ENCODE results near the gene CR1L. TPM values are rescaled to one million over a fixed set of nuclear protein-coding genes. Genes with fewer than 3 reads are reported as not detected.

CR1L gene
- total and polyA plus RNA-seq, 9 of the 15 experiments (the other 6 are each of a cell fraction or from before 2014, with no cell fraction given) = 10.1 to 74.8 (median 34.3) TPM

DNA sequence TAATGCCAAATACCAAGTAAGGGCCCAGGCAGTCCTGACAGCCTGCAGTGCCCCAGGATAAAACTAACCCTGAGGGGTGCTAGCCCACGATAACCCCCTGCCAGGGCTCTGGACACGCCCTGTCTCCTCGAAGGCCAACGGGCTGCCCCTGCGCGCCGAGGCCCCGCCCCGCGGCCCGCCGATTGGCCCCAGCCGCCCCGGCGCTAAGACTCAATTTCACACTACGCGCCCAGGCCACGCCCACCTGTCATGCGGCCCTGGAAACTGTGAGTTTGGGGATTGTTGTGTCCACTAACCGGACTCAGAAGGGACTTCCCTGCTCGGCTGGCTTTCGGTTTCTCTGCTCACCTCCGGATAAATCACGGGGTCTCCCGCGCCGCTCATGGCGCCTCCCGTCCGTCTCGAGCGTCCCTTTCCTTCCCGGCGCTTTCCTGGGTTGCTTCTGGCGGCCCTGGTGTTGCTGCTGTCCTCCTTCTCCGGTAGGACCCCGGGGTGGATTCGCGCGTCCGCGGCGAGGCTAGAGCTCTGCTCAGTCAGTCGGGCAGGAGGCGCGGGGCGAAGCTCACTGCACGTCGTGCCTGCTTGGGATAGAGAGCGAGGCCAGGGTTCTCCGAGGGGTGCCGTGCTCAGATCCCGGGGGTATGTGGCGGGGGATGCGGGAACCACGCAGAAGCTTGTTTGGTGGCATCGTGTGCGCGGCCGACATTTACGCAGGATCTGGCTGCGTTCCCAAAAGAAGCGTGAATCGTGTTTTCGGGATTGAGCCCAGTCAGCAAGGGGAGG is at the start of gene CR1L (continued):
- TF ChIP-seq KDM1A (IDR thresholded peaks at IDR 0.05) (no peak; a peak in 1 of 4 replicates), ATF7 (IDR thresholded peaks at IDR 0.05) (peak; percentile 78), HEY1 (CRISPR knock-in tag; IDR thresholded peaks at IDR 0.05; ENCODE audit: borderline replicate concordance) (no peak), CBFA2T3 (IDR thresholded peaks at IDR 0.05) (peak; percentile 79), TAF9B (IDR thresholded peaks at IDR 0.05; ENCODE audit: partially characterized antibody) (no peak), MXI1 (IDR thresholded peaks at IDR 0.05; ENCODE audit: low read depth, low read length) (peak; percentile 82), POLR2AphosphoS5 (IDR thresholded peaks at IDR 0.05; ENCODE audit: control insufficient read depth, insufficient read depth, low read depth, low read length) (peak; percentile 70), RB1 (IDR thresholded peaks at IDR 0.05; ENCODE audit: low read depth) (peak; percentile 66; the same call in 1 of the 2 replicates), SMARCE1 (IDR thresholded peaks at IDR 0.05) (0 out of 2 replicates have a peak, but pooled peaks have one; percentile 42), ZNF316 (IDR thresholded peaks at IDR 0.05) (peak; percentile 57; the same call in 1 of the 2 replicates), KLF16 (IDR thresholded peaks at IDR 0.05) (no peak), MYC (IDR thresholded peaks at IDR 0.05; ENCODE audit: low read depth, low read length) (peak; percentile 78), MYC (CRISPR knock-in tag; IDR thresholded peaks at IDR 0.05; ENCODE audit: borderline replicate concordance, low read depth) (peak; percentile 72; the same call in 1 of the 2 replicates), CBFA2T2 (conservative IDR thresholded peaks at IDR 0.05) (peak; percentile 57), MEIS2 (IDR thresholded peaks at IDR 0.05; ENCODE audit: partially characterized antibody) (peak; percentile 72), ZNF717 (CRISPR knock-in tag; IDR thresholded peaks at IDR 0.05) (no peak), TEAD2 (tag; IDR thresholded peaks at IDR 0.05) (no peak)
- TF ChIP-seq, protein P1, sequence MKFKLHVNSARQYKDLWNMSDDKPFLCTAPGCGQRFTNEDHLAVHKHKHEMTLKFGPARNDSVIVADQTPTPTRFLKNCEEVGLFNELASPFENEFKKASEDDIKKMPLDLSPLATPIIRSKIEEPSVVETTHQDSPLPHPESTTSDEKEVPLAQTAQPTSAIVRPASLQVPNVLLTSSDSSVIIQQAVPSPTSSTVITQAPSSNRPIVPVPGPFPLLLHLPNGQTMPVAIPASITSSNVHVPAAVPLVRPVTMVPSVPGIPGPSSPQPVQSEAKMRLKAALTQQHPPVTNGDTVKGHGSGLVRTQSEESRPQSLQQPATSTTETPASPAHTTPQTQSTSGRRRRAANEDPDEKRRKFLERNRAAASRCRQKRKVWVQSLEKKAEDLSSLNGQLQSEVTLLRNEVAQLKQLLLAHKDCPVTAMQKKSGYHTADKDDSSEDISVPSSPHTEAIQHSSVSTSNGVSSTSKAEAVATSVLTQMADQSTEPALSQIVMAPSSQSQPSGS (CRISPR knock-in tag; IDR thresholded peaks at IDR 0.05) = no peak
- TF ChIP-seq, protein P2, sequence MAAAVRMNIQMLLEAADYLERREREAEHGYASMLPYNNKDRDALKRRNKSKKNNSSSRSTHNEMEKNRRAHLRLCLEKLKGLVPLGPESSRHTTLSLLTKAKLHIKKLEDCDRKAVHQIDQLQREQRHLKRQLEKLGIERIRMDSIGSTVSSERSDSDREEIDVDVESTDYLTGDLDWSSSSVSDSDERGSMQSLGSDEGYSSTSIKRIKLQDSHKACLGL (CRISPR knock-in tag; IDR thresholded peaks at IDR 0.05; ENCODE audit: borderline replicate concordance, poor library complexity, severe bottlenecking) = peak; percentile 30
- TF ChIP-seq, protein P3, sequence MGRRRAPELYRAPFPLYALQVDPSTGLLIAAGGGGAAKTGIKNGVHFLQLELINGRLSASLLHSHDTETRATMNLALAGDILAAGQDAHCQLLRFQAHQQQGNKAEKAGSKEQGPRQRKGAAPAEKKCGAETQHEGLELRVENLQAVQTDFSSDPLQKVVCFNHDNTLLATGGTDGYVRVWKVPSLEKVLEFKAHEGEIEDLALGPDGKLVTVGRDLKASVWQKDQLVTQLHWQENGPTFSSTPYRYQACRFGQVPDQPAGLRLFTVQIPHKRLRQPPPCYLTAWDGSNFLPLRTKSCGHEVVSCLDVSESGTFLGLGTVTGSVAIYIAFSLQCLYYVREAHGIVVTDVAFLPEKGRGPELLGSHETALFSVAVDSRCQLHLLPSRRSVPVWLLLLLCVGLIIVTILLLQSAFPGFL (CRISPR knock-in tag; IDR thresholded peaks at IDR 0.05) = 0 out of 2 replicates have a peak, but pooled peaks have one; percentile 91
- TF ChIP-seq, protein P4, sequence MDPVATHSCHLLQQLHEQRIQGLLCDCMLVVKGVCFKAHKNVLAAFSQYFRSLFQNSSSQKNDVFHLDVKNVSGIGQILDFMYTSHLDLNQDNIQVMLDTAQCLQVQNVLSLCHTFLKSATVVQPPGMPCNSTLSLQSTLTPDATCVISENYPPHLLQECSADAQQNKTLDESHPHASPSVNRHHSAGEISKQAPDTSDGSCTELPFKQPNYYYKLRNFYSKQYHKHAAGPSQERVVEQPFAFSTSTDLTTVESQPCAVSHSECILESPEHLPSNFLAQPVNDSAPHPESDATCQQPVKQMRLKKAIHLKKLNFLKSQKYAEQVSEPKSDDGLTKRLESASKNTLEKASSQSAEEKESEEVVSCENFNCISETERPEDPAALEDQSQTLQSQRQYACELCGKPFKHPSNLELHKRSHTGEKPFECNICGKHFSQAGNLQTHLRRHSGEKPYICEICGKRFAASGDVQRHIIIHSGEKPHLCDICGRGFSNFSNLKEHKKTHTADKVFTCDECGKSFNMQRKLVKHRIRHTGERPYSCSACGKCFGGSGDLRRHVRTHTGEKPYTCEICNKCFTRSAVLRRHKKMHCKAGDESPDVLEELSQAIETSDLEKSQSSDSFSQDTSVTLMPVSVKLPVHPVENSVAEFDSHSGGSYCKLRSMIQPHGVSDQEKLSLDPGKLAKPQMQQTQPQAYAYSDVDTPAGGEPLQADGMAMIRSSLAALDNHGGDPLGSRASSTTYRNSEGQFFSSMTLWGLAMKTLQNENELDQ (CRISPR knock-in tag; IDR thresholded peaks at IDR 0.05; ENCODE audit: borderline replicate concordance) = 0 out of 2 replicates have a peak, but pooled peaks have one; percentile 52
- TF ChIP-seq, protein P5, sequence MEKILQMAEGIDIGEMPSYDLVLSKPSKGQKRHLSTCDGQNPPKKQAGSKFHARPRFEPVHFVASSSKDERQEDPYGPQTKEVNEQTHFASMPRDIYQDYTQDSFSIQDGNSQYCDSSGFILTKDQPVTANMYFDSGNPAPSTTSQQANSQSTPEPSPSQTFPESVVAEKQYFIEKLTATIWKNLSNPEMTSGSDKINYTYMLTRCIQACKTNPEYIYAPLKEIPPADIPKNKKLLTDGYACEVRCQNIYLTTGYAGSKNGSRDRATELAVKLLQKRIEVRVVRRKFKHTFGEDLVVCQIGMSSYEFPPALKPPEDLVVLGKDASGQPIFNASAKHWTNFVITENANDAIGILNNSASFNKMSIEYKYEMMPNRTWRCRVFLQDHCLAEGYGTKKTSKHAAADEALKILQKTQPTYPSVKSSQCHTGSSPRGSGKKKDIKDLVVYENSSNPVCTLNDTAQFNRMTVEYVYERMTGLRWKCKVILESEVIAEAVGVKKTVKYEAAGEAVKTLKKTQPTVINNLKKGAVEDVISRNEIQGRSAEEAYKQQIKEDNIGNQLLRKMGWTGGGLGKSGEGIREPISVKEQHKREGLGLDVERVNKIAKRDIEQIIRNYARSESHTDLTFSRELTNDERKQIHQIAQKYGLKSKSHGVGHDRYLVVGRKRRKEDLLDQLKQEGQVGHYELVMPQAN (IDR thresholded peaks at IDR 0.05; ENCODE audit: borderline replicate concordance) = peak; percentile 94

Measured in K562 (cell line).